Hematopoietic multipotent progenitor cell treated with erythropoietin and hydrocortisone succinate and interleukin-3 and kit ligand, for 15 days (in vitro differentiated cells): ENCODE measurements around the gene DENND2C.
"Not testable (repeated sequence)": the region's sequence is repeated elsewhere in the genome, so short reads cannot be mapped to it uniquely, and the experiment has no call there.

Experiments
- DNase-seq: peaks from one replicate; pipeline ENCODE4 v3.0.0-alpha.2; 2015; ENCODE audit warnings: low spot score

Gene DENND2C

GRCh38 chr1:114607223-114607622 lies 62.6 kb downstream of the DENND2C start:
- no peak for DNase-seq

- DNase-seq = no peak
These were observed 71.9 kb downstream of the DENND2C start for GRCh38 chr1:114597949-114598348.

GRCh38 chr1:114595602-114596001 lies 74.2 kb downstream of the DENND2C start:
- DNase-seq = no peak

GRCh38 chr1:114594046-114594445 lies 75.8 kb downstream of the DENND2C start:
- DNase-seq = no peak

- DNase-seq = no peak
These were observed 80.7 kb downstream of the DENND2C start for GRCh38 chr1:114589122-114589521.

- DNase-seq = no peak
These were observed 81.6 kb downstream of the DENND2C start for GRCh38 chr1:114588196-114588689.

- DNase-seq = no peak
These were observed 82.5 kb downstream of the DENND2C start for GRCh38 chr1:114587203-114587991.

- no peak for DNase-seq
These were observed 83.3 kb downstream of the DENND2C start for GRCh38 chr1:114586513-114587047.

GRCh38 chr1:114585231-114585630 lies 84.6 kb downstream of the DENND2C start:
- DNase-seq = no peak

GRCh38 chr1:114581335-114582287 lies 88.2 kb downstream of the DENND2C start, which contains the start of gene BCAS2:
Gene BCAS2, minus strand, starts transcription at chr1:114581615. Its CDS starts 24 bp downstream, at chr1:114581591.
- peak; percentile 97 for DNase-seq

GRCh38 chr1:114574365-114574764 lies 95.5 kb downstream of the DENND2C start:
- no peak for DNase-seq

- DNase-seq = no peak
These were observed 105.7 kb downstream of the DENND2C start for GRCh38 chr1:114564141-114564540.

GRCh38 chr1:114562978-114563510 lies 106.8 kb downstream of the DENND2C start:
- DNase-seq = not testable (repeated sequence)

- DNase-seq = no peak
These were observed 108.5 kb downstream of the DENND2C start for GRCh38 chr1:114561333-114561732.

GRCh38 chr1:114559356-114559755 lies 110.5 kb downstream of the DENND2C start:
- DNase-seq = no peak

- peak; percentile 37 for DNase-seq
These were observed 111.3 kb downstream of the DENND2C start for GRCh38 chr1:114558544-114558943.

- DNase-seq = no peak
These were observed 115.3 kb downstream of the DENND2C start for GRCh38 chr1:114554577-114554976.

GRCh38 chr1:114552106-114552639 lies 117.7 kb downstream of the DENND2C start:
- DNase-seq = no peak

GRCh38 chr1:114551400-114551799 lies 118.4 kb downstream of the DENND2C start:
- no peak for DNase-seq

GRCh38 chr1:114550336-114550735 lies 119.5 kb downstream of the DENND2C start:
- DNase-seq = no peak

- no peak for DNase-seq
These were observed 120.7 kb downstream of the DENND2C start for GRCh38 chr1:114549137-114549536.

- no peak for DNase-seq
These were observed 122.8 kb downstream of the DENND2C start for GRCh38 chr1:114547076-114547475.
